ENCODE data around the gene NEURL1B.

- TF ChIP-seq CTCF (IDR thresholded peaks at IDR 0.05) (no peak), POLR2A (IDR thresholded peaks at IDR 0.05) (no peak)
These were observed 23.8 kb downstream of the NEURL1B start for GRCh38 chr5:172664681-172665541.
